KG1 (cell line): ENCODE data around the gene MELK.

ENCODE experiments used
- DNase-seq: peaks from one replicate; lab custom pipeline; 2025; lab: John Stamatoyannopoulos, UW

Gene MELK

GRCh38 chr9:36584620-36585460 lies 12.1 kb downstream of the MELK start:
- no peak for DNase-seq

- no peak for DNase-seq
Measured at GRCh38 chr9:36590231-36590630, 17.5 kb downstream of the MELK start.

GRCh38 chr9:36592801-36593583 lies 20.3 kb downstream of the MELK start:
- no peak for DNase-seq

GRCh38 chr9:36594213-36594612 lies 21.5 kb downstream of the MELK start:
- DNase-seq: no peak

- DNase-seq: no peak
Measured at GRCh38 chr9:36597412-36598178, 24.9 kb downstream of the MELK start.

GRCh38 chr9:36598273-36598672 lies 25.6 kb downstream of the MELK start:
- no peak for DNase-seq

GRCh38 chr9:36603006-36603405 lies 30.3 kb downstream of the MELK start:
- no peak for DNase-seq

- DNase-seq: no peak
Measured at GRCh38 chr9:36609306-36609705, 36.6 kb downstream of the MELK start.

- DNase-seq: no peak
Measured at GRCh38 chr9:36622121-36622520, 49.4 kb downstream of the MELK start.

- DNase-seq: no peak
Measured at GRCh38 chr9:36623280-36623679, 50.6 kb downstream of the MELK start.

- DNase-seq: no peak
Measured at GRCh38 chr9:36625006-36625615, 52.4 kb downstream of the MELK start.

- DNase-seq: no peak
Measured at GRCh38 chr9:36632892-36633291, 60.2 kb downstream of the MELK start.

- DNase-seq: no peak
Measured at GRCh38 chr9:36637491-36638270, 65.0 kb downstream of the MELK start.

- DNase-seq: no peak
Measured at GRCh38 chr9:36640771-36641381, 68.2 kb downstream of the MELK start.

- DNase-seq: no peak
Measured at GRCh38 chr9:36642817-36643216, 70.1 kb downstream of the MELK start.

- DNase-seq: no peak
Measured at GRCh38 chr9:36656842-36657241, 84.1 kb downstream of the MELK start.

- no peak for DNase-seq
Measured at GRCh38 chr9:36659500-36659899, 86.8 kb downstream of the MELK start.

- DNase-seq: no peak
Measured at GRCh38 chr9:36664806-36665205, 92.1 kb downstream of the MELK start.

- no peak for DNase-seq
Measured at GRCh38 chr9:36665387-36665786, 92.7 kb downstream of the MELK start.

GRCh38 chr9:36665921-36666431 lies 93.3 kb downstream of the MELK start:
- DNase-seq: no peak

- DNase-seq: no peak
Measured at GRCh38 chr9:36671561-36671960, 98.9 kb downstream of the MELK start.
